Measurements from ENCODE around the gene GTPBP2. TPM values are rescaled to one million over a fixed set of nuclear protein-coding genes. Genes with fewer than 3 reads are reported as not detected.

GTPBP2 gene
- 35.6 and 50.0 TPM in 2 replicates for total RNA-seq

DNA sequence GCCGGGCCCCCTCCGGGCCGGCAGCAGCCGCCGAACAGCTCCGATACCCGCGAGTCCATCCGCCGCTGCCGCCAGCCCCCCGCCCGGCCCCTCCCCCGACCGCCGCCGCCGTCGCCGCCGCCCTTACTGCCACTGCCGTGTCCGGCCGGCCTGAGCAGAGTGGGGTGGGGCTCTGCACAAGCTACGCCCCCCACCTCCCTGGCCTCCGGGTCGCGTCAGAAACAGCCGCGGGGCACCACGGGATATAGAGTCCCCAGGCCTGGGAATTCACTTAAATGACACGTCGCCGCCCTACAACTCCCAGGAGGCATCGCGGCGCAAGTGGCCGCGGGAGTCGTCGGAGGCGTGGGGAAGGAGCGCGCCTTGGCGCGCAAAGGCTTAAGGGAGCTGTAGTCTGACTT, at the start of gene GTPBP2:
GTPBP2 (minus strand) TSS at position 161 of the 401 bp plus-strand sequence; CDS start at position 59, 102 bp downstream.

GRCh38 chr6:43644940-43645612, 16.0 kb upstream of the GTPBP2 start, which contains the start of gene RSPH9:
TSS of gene RSPH9 (plus strand) at chr6:43645036. CDS start at chr6:43645099, 63 bp downstream.

DNA sequence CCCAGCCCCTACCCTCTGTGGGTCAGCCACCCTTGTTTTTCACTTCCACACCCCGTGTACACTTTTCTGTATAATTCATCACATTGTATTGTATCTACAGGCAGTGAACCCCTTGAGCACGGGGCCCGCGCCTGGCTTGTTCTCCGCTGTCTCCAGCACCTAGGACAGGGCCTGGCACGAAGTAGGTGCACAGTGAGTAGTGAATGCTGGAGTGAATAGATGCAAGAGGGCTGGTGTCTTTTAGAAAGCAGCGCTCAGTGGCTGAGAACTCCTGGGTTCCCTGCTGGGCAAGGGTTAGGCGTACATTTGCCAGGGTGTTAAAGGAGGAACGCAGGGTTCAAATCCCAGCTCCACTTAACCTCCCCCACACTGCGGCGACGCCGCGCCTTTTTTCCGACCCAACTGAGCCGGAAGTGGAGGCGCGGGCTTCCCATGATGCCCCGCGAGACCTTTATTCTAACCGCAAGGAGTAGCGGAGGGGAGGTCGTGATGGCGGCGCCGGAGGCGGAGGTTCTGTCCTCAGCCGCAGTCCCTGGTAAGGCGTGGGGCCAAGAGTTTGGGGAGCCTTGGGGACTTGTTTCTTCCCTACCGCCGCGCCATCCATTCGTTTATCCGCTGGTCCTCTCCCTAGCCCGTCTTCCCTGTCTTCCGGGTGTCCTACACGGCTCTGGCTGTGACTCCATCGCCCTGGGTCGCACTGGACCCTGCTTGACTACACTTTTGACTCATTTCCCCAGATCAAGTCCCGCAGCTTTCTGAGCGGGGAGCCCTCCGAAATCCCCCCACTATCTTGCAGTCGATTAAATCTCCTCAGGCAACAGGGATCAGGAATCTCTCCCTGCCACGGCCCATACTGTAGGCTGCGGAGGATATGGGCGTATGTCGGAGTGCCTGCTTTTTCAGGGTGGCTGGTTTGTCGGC, 6.6 kb upstream of the GTPBP2 start, which contains the start of gene MAD2L1BP:
MAD2L1BP (plus strand) TSS at position 454 of the 921 bp plus-strand sequence; CDS start at position 490, 36 bp downstream.

GRCh38 chr6:43575772-43576551, 53.1 kb downstream of the GTPBP2 start, which contains the start of the genes POLH and XPO5:
TSS of gene POLH (plus strand) at chr6:43576185. CDS start at chr6:43582320, 6,135 bp downstream.
TSS of gene XPO5 (minus strand) at chr6:43576038. CDS start at chr6:43575864, 174 bp downstream.

Other genes with a start within 250 kb of the GTPBP2 start
- gene ABCC10, start 201.7 kb downstream of the GTPBP2 start, total RNA-seq, result 23.1 and 30.7 TPM in 2 replicates
- 0.20 TPM in 1 of 2 replicates, not detected in the other for gene DLK2, start 173.7 kb downstream of the GTPBP2 start, total RNA-seq
- 13.6 and 15.6 TPM in 2 replicates for gene TJAP1, start 151.7 kb downstream of the GTPBP2 start, total RNA-seq
- gene LRRC73, start 118.9 kb downstream of the GTPBP2 start, total RNA-seq, result 0.37 and 1.4 TPM in 2 replicates
- 62.8 and 68.0 TPM in 2 replicates for gene YIPF3, start 112.3 kb downstream of the GTPBP2 start, total RNA-seq
- gene POLR1C, start 112.2 kb downstream of the GTPBP2 start, total RNA-seq, result 47.5 and 51.8 TPM in 2 replicates
- 33.4 and 53.6 TPM in 2 replicates for gene XPO5, start 53.2 kb downstream of the GTPBP2 start, total RNA-seq
- gene POLH, start 53.1 kb downstream of the GTPBP2 start, total RNA-seq, result 22.4 and 30.1 TPM in 2 replicates
- 16.0 and 26.1 TPM in 2 replicates for gene MAD2L1BP, start 6.6 kb upstream of the GTPBP2 start, total RNA-seq
- gene RSPH9, start 15.8 kb upstream of the GTPBP2 start, total RNA-seq, result 0.39 and 0.73 TPM in 2 replicates
- gene MRPS18A, start 58.5 kb upstream of the GTPBP2 start, total RNA-seq, result 34.6 and 35.6 TPM in 2 replicates
- gene VEGFA, start 140.9 kb upstream of the GTPBP2 start, total RNA-seq, result 119 and 133 TPM in 2 replicates

Data from subcutaneous preadipocyte (primary cell).